ENCODE measurements around the gene ROBO3.

Gene ROBO3

GRCh38 chr11:124882339-124883071 is 17.3 kb downstream of the ROBO3 start:
- DNase-seq: no peak
- no peaks in the 10 kb centered on the region for H3K27me3 ChIP-seq (ENCODE audit: insufficient read depth, low read depth, severe bottlenecking)
- H3K9me3 ChIP-seq (ENCODE audit: severe bottlenecking): no peaks in the 10 kb centered on the region
- TF ChIP-seq CTCF (IDR thresholded peaks at IDR 0.05; ENCODE audit: low read depth, low read length): 0 out of 2 replicates have a peak, but pooled peaks have one; percentile 15
- no peak overlapping the region for H3K27ac ChIP-seq
- H3K36me3 ChIP-seq: no peaks in the 10 kb centered on the region
- H3K4me3 ChIP-seq (ENCODE audit: low read depth, low read length): no peak overlapping the region

- no peak for TF ChIP-seq CTCF (IDR thresholded peaks at IDR 0.05; ENCODE audit: low read depth, low read length)
- H3K36me3 ChIP-seq: no peaks in the 10 kb centered on the region
Measured at GRCh38 chr11:124884340-124884739, 19.1 kb downstream of the ROBO3 start.

GRCh38 chr11:124884869-124885479 is 19.7 kb downstream of the ROBO3 start:
- Histone ChIP-seq H3K9me3 (ENCODE audit: severe bottlenecking) (no peaks in the 10 kb centered on the region), H3K27me3 (ENCODE audit: insufficient read depth, low read depth, severe bottlenecking) (no peaks in the 10 kb centered on the region), H3K36me3 (no peaks in the 10 kb centered on the region), H3K27ac (no peak overlapping the region), H3K4me3 (ENCODE audit: low read depth, low read length) (no peak overlapping the region)
- TF ChIP-seq CTCF (IDR thresholded peaks at IDR 0.05; ENCODE audit: low read depth, low read length): no peak
- DNase-seq: no peak

More at GRCh38 chr11:124884340-124884739, 19.1 kb downstream of the ROBO3 start:
- Histone ChIP-seq H3K27me3 (ENCODE audit: insufficient read depth, low read depth, severe bottlenecking) (no peaks in the 10 kb centered on the region), H3K9me3 (ENCODE audit: severe bottlenecking) (no peaks in the 10 kb centered on the region), H3K4me3 (ENCODE audit: low read depth, low read length) (no peak overlapping the region), H3K27ac (no peak overlapping the region)
- no peak for DNase-seq

- H3K36me3 ChIP-seq: no peaks in the 10 kb centered on the region
- DNase-seq: no peak
- no peaks in the 10 kb centered on the region for H3K27me3 ChIP-seq (ENCODE audit: insufficient read depth, low read depth, severe bottlenecking)
- H3K9me3 ChIP-seq (ENCODE audit: severe bottlenecking): no peaks in the 10 kb centered on the region
- no peak for TF ChIP-seq CTCF (IDR thresholded peaks at IDR 0.05; ENCODE audit: low read depth, low read length)
- no peak overlapping the region for H3K4me3 ChIP-seq (ENCODE audit: low read depth, low read length)
- H3K27ac ChIP-seq: no peak overlapping the region
Measured at GRCh38 chr11:124886476-124886875, 21.2 kb downstream of the ROBO3 start.

- TF ChIP-seq CTCF (IDR thresholded peaks at IDR 0.05; ENCODE audit: low read depth, low read length): no peak
- H3K36me3 ChIP-seq: no peaks in the 10 kb centered on the region
- no peak for DNase-seq
- H3K4me3 ChIP-seq (ENCODE audit: low read depth, low read length): no peak overlapping the region
- no peaks in the 10 kb centered on the region for H3K27me3 ChIP-seq (ENCODE audit: insufficient read depth, low read depth, severe bottlenecking)
- no peaks in the 10 kb centered on the region for H3K9me3 ChIP-seq (ENCODE audit: severe bottlenecking)
- H3K27ac ChIP-seq: no peak overlapping the region
Measured at GRCh38 chr11:124886978-124887666, 21.9 kb downstream of the ROBO3 start.

All from WERI-Rb-1 (cell line).